ENCODE measurements around the gene TEF.

TEF gene

GRCh38 chr22:41407433-41407832 lies 25.7 kb downstream of the TEF start:
- no peak for DNase-seq (ENCODE audit: extremely low read depth, low read depth)
- no peak for TF ChIP-seq CTCF (IDR thresholded peaks at IDR 0.05; ENCODE audit: low read depth, low read length)

GRCh38 chr22:41408665-41409064 lies 26.9 kb downstream of the TEF start:
- TF ChIP-seq CTCF (IDR thresholded peaks at IDR 0.05; ENCODE audit: low read depth, low read length), result no peak
- DNase-seq (ENCODE audit: extremely low read depth, low read depth), result no peak

GRCh38 chr22:41410311-41410751 lies 28.6 kb downstream of the TEF start:
- TF ChIP-seq CTCF (IDR thresholded peaks at IDR 0.05; ENCODE audit: low read depth, low read length), result no peak
- no peak for DNase-seq (ENCODE audit: extremely low read depth, low read depth)

GRCh38 chr22:41411021-41411851 lies 29.5 kb downstream of the TEF start:
- DNase-seq (ENCODE audit: extremely low read depth, low read depth), result no peak
- TF ChIP-seq CTCF (IDR thresholded peaks at IDR 0.05; ENCODE audit: low read depth, low read length), result no peak

GRCh38 chr22:41415554-41415953 lies 33.8 kb downstream of the TEF start:
- no peak for DNase-seq (ENCODE audit: extremely low read depth, low read depth)
- no peak for TF ChIP-seq CTCF (IDR thresholded peaks at IDR 0.05; ENCODE audit: low read depth, low read length)

- TF ChIP-seq CTCF (IDR thresholded peaks at IDR 0.05; ENCODE audit: low read depth, low read length), result no peak
- DNase-seq (ENCODE audit: extremely low read depth, low read depth), result no peak
Measured at GRCh38 chr22:41417622-41418390, 36.1 kb downstream of the TEF start.

- no peak for DNase-seq (ENCODE audit: extremely low read depth, low read depth)
- no peak for TF ChIP-seq CTCF (IDR thresholded peaks at IDR 0.05; ENCODE audit: low read depth, low read length)
Measured at GRCh38 chr22:41418717-41419116, 37.0 kb downstream of the TEF start.
